GM23248 (cell line): ENCODE results near the gene WFDC9.

Experiments
- EZH2 ChIP-seq: fragments of 200-600 bp; sonication (generic); IDR thresholded peaks from 2 replicates; pipeline ENCODE4 v1.6.1; 2018; ENCODE audit warnings: antibody characterized with exemption, mild to moderate bottlenecking; ENCODE audit not compliant: insufficient read depth, poor library complexity, severe bottlenecking
- EZH2phosphoT487 ChIP-seq: fragments of 200-600 bp; sonication (generic); IDR thresholded peaks from 2 replicates; pipeline ENCODE4 v1.6.1; 2018; ENCODE audit warnings: antibody characterized with exemption, moderate library complexity, mild to moderate bottlenecking, low read depth; ENCODE audit not compliant: insufficient read depth

DNA sequence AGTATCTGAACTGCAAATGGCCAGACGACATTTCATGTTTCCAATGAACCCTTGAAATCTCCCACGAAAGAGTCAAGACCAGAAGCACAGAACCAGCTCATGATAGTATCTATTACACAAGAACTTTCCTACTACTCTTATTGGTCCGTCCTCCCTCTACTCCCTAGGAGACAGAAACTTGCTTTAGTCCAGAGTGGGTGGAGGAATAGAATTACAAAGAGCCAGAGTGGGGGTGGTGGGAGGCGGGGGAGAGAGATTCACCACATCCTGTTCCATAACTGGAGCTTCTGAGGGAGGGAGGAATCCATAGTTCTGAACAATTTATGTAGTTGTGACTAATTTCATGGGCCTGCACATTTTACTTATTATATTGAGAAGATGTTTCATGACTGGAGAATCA, 20.0 kb downstream of the WFDC9 start:
- TF ChIP-seq EZH2 (no peak), EZH2phosphoT487 (no peak)
